NOMO-1 (cell line): Measurements from ENCODE around the gene NFAT5.
"Not testable (repeated sequence)": the region's sequence is repeated elsewhere in the genome, so short reads cannot be mapped to it uniquely, and the experiment has no call there.

Experiments
- DNase-seq, 2 experiments: peaks; one replicate each; lab custom pipeline; 2025; ENCODE audit not compliant: unreplicated experiment in 2 of 2; lab: John Stamatoyannopoulos, UW

Gene NFAT5

DNA sequence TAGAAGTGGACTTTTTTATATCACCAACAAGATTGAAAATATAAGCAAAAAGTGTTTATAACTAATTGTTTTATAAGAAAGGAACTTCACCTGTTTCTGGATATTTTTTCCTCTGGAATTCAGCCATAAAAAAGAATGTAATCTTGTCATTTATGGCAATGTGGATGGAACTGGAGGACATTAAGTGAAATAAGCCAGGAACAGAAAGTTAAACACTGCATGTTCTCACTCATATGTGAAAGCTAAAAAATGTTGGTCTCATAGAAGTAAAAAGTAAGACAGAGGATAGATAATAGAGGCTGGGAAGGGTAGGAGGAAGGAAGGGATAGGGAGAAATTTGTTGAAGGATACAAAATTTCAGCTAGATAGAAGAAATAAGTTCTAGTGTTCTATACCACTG is 67.6 kb downstream of the NFAT5 start:
- no peak for DNase-seq

DNA sequence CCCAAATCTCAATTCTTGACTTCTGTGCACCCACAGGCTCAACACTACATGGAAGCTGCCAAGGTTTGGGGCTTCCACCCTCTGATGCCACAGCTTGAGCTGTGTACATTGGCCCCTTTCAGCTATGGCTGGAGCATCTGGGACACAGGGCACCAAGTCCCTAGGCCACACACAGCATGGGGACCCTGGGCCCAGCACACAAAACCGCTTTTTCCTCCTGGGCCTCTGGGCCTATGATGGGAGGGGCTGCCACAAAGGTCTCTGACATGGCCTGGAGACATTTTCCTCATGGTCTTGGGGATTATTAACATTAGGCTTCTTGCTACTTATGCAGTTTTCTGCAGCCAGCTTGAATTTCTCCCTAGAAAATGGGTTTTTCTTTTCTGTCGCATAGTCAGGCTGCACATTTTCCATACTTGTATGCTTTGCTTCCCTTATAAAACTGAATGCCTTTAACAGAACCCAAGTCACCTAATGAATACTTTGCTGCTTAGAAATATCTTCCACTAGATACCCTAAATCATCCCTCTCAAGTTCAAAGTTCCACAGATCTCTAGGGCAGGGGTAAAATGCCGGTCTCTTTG is 70.9 kb downstream of the NFAT5 start:
- not testable (repeated sequence) for DNase-seq

DNA sequence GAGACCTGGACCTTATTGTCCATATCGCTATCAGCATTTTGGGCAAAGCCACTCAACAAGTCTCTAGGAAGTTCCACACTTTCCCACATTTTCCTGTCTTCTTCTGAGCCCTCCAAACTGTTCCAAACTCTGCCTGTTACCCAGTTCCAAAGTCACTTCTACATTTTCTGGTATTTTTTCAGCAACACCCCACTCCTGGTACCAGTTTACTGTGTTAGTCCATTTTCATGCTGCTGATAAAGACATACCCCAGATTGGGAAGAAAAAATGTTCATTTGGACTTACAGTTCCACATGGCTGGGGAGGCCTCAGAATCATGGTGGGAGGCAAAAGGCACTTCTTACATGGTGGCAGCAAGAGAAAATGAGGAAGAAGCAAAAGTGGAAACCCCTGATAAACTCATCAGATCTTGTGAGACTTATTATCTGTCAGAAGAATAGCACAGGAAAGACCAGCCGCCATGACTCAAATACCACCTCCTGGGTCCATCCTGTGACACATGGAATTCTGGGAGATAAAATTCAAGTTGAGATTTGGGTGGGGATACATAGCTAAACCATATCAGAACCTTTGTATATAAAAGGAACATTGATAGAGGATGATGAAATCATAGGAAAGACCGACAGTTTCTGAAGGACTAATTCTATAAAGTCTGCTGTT is 71.6 kb downstream of the NFAT5 start:
- DNase-seq = not testable (repeated sequence)

DNA sequence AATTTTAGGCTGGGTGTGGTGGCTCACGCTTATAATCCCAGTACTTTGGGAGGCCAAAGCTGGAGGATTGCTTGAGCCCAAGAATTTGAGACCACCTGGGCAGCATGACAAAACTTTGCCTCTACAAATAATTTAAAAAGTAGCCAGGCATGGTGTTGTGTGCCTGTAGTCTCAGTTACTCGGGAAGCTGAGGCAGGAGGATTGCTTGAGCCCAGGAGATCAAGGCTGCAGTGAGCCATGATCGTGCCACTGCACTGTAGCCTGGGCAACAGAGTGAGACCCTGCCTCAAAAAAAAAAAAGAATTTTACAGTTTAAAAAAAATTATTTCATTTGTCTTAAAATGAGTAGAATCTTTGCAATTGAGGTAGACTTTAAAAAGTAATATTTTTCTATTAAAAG is 78.2 kb downstream of the NFAT5 start:
- DNase-seq = not testable (repeated sequence)

DNA sequence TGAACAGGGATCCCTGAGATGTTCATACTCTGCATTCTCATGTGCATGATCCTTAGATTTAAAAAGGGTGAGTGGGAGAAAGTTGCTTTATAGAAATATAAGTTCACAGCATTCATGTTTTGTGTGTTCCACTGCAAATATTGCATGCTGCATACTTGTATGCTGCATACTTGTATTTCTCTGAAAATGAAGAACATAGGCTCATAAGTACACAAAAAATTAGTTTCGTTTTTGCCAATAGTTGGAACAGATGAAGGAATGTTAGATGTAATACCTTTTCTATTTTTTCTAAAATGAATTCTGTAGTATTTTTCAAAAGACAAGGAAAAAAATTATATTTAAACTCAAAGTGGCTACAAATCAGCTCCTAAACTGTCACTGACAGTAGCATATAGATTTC is 79.0 kb downstream of the NFAT5 start:
- no peak for DNase-seq

DNA sequence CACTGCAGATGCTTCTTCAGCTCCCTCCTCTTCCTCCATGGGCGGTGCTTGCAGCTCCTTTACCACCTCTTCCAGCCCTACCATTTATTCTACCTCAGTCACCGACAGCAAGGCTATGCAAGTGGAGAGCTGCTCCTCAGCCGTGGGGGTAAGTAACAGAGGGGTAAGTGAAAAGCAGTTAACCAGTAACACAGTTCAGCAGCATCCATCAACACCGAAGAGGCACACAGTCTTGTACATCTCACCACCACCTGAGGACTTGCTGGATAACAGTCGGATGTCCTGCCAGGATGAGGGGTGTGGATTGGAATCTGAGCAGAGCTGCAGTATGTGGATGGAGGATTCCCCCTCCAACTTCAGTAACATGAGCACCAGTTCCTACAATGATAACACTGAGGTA is 81.3 kb downstream of the NFAT5 start:
- DNase-seq = no peak

DNA sequence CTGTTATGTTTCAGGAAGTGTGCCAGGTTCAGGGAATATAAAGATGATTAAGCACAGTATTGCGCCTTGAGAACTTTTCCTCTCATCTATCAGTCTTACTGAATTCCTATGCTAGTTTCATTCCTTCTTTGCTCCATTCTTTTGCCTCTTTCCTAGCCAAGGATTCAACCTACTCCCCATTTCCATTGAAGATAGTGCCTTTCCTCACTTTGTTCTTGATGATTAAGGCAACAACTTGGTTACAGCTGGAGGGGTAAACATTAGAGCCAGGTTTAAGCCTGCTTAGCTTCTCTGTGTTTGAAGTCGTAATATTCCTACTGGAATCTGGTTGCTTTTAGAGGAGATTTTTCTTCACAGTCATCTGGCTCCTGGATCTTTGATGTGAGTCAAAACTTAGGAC is 85.5 kb downstream of the NFAT5 start:
- DNase-seq = no peak

DNA sequence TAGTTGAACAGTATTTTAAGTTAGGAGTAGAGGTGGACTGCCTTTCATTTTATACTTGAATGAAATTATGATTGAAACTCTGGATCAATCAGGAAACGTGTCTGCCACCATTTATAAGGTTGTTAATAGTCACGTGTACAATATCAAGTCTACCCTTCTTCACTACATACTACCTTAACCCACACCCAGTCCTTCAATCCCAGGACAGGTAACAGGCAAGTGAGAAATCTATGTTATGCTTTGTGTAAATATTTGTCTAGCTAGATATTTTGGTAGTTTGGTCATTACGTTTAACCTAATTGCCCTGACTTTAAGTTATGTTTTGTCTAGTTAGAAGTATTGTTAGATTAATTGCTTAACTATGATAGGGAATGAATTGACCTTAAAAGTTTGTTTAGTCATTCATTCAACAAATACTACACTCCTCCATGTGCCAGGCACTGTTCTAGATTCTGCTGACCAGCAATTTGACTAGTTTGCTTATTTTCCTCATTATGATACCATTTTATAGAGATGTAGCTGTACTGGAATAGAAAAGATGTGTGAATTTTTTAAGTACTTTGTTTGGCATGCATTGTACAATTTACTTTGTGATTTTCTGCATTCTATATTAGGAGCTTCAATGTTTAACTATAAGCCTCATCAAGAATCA is 88.6 kb downstream of the NFAT5 start:
- no peak for DNase-seq

DNA sequence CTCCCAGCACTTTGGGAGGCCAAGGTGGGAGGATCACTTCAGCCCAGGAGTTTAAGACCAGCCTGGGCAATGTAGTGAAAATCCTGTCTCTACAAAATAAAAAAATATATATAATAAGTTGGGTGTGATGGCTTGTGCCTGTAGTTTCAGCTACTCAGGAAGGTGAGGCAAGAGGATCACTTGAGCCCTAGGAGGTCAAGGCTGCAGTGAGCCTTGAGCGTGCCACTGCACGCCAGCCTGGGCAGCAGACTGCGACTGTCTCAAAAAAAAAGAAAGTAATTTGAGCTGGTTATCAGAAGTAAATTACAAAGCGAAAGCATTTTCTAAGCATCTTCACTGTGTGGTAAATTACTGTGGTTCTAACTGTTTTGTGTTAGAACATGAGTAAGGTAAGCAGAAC is 94.4 kb downstream of the NFAT5 start:
- DNase-seq = no peak

DNA sequence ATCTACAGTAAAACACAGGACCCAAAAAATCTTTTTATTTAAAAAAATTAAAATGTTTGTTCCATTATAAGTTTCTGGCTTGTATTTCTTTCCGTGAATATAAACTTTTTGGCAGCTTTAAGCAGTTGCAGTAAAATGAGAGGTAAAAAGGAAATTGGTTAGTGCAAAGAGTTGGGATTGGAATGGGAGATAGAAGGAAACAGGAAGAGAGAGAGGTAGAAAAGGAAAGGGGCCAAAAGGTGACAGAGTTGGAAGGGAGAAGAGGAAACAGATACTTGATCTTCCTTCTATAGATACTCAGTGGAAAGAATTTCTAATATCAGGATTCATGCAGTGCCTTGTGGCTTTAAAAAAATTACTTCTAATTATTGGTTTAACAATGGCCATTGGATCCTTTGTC is 97.1 kb downstream of the NFAT5 start:
- DNase-seq = no peak

DNA sequence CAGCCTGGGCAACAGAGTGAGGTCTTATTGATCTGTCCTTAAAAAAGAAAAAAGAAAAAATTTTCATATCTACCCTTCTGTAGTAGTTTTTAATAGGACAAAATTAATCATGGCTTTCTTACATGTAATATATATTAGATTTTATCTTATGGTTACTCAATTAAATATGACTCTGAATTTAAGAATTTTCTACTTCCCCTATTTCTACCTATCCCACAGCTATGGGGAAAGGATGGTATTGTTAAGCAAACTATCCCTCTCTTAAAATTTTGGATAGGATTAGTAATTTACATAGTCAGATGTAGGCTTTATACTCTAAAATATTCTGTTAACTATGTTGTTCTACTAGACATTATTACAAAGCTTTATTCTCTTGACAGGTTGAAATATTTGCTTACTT is 98.1 kb downstream of the NFAT5 start:
- no peak for DNase-seq

DNA sequence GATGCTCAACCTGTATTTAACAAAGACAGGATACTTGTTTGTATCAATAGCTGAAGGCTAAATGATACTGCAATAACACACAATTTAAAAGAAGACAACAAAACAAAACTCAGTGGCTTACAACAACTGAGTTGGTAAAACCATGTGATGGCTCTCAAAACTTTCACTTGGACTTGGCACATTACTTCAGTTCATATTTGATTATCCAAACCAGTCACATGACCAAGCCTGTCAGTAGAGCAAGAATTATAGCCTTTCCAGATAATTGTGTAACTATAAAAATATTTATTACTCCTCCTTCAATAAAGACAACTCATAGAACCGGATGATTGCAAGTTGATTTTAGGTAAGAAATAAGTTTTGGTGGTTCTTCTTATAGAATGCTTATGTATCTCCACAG is 103.8 kb downstream of the NFAT5 start:
- no peak for DNase-seq

DNA sequence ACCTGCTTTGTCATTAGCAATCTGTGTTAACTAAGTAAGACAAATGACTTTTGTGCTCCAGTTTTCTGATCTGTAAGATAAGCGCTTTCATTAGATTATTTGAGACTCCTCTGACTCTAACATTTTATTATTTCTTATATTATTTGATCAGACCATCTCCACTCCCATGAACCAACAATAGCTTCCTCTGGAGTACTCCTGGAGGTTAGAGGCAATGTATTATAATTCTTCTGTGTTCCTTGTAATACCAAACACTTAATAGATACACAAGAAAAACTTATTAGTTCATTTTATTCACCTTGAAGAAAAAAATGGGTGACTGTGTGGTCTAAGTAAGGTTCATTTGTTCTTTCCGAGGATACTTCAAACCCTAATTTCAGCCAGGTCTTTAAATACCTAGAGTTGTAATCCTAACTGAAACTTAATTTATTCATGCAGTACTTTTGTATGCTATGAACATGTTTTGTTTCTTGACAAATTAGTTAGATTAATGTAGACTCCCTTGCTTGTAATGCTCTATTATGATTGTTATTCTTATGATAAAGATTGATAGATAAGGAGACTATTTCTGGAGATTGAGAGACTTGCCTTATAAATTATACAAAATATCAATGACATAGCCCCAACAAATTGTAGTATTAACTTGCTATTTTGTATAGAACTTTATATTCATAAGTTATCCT is 106.7 kb downstream of the NFAT5 start:
- no peak for DNase-seq

DNA sequence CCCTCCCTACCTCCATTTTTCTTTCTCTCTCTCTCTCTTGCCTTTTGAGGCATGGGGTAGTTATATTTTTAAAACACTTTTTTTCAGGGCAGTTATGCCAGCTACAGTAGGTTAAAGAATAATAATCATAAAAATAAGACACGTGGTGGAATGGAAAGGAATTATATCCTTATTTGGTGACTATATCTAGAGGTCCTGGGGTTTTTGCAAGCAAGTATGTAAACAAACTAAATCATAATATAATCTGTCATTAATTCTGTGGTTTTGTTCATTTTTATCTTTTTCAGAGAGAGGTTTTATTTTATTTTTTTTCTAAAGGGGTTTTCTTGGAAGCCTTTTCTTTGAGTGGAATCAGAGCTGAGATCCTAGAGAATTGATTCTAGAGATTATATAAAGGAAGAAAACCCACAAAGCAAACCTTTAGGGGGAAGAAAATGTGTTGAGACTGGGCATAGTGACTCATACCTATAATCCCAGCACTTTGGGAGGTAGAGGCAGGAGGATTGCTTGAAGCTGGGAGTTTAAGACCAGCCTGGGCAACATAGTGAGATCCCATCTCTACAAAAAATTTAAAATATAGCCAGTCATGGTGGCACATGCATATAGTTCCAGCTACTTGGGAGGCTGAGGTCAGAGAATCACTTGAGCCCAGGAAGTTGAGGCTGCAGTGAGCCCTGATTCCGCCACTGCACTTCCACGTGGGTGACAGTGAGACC is 107.4 kb downstream of the NFAT5 start:
- DNase-seq = no peak

DNA sequence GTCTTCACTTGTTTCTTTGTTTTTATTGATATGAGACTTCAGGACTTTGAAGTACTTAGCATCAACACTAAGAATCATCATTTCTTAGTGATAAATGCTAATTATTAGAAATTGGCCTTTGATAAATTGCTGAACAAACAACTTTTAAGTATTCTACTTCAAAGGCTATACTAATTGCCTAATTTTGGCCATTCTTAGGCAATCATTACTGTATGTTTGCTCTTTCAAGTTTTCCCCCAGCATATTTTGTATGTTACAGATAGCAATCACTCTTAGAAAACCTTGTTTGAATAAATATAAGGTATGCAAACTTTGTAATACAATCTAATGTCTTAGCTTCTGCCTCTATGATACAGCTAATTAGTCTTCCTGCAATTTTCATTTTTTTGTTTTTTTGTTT is 114.6 kb downstream of the NFAT5 start:
- no peak for DNase-seq

DNA sequence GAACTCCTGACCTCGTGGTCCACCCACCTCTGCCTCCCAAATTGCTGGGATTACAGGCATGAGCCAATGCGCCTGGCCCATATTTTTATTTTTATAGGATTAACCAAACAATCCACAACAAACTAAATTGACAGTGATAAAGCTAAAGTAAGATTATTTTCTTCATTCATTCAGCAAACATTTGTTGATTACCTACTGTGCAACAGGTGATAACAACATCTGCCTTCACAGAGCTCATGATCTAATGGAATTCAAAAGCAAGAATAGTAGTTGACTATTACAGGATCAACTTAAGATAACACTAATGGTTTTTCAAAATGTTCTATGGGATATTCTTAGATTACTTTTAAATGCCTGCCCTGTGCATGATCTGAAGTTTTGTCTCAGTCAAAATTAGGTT is 122.8 kb downstream of the NFAT5 start:
- DNase-seq = no peak

DNA sequence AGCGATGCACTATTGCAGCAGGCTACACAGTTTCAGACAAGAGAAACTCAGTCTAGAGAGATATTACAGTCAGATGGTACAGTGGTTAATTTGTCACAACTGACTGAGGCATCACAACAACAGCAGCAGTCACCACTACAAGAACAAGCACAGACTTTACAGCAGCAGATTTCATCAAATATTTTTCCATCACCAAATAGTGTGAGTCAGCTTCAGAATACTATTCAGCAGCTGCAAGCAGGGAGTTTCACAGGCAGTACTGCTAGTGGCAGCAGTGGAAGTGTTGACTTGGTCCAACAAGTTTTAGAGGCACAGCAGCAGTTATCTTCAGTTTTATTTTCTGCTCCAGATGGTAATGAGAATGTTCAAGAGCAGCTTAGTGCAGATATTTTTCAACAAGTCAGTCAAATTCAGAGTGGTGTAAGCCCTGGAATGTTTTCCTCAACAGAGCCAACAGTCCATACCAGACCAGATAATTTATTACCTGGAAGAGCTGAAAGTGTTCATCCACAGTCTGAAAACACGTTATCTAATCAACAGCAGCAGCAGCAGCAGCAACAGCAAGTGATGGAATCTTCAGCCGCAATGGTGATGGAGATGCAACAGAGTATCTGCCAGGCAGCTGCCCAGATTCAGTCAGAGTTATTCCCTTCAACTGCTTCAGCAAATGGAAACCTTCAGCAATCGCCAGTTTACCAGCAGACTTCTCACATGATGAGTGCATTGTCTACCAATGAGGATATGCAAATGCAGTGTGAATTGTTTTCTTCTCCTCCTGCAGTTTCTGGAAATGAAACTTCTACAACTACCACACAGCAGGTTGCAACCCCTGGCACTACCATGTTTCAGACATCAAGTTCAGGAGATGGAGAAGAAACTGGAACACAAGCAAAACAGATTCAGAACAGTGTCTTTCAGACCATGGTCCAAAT is 126.5 kb downstream of the NFAT5 start:
- DNase-seq = no peak

DNA sequence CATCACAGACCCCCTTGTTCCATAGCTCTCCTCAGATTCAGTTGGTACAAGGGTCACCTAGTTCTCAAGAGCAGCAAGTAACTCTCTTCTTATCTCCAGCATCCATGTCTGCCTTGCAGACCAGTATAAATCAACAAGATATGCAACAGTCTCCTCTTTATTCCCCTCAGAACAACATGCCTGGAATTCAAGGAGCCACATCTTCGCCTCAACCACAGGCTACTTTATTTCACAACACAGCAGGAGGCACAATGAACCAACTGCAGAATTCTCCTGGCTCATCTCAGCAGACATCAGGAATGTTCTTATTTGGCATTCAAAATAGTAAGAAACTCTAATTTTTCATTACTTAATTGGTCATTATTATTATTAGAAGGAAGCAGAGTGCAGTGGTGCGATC is 128.2 kb downstream of the NFAT5 start:
- DNase-seq = no peak

DNA sequence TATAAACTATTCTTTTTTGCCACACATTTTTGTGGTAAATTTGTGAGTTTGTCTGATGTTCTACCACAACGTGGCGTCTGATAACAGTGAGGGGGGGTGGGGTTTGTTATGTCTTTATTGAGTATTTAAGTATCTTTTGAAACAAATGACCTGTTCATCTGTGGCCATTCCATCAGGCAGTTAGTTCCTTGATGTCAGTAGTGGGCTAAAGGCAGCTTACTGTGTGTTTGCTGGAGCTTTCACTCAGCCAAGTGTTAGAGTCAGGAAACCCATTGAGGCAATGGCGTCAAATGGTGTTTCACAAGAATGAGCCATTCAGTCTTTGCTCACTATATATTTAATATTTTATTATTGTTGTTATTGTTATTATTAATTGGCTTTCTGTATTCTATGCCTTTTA is 132.6 kb downstream of the NFAT5 start:
- no peak for DNase-seq

DNA sequence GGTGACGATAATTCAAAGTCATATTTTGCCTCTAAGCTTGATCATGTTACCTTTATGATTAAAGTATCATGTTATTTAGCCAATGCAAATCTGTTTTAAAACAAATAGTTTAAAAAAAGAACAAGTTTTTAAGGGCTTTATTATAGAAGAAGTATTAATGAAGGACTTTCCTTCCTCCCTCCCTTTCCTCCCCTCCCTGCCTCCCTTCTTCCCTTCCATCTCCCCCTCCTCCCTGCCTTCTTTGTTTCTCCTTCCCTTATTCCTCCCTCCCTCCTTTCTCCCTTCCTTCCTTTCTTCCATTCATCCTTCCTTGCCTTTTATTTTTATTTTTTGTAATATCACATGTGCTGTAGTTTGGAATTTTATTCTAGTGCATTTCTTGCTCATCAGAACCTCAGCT is 134.1 kb downstream of the NFAT5 start:
- no peak for DNase-seq
